GDM1 (cell line): ENCODE measurements around the gene TTBK1.

ENCODE experiments used
- DNase-seq: peaks from one replicate; lab custom pipeline; 2025; lab: John Stamatoyannopoulos, UW

Gene TTBK1

GRCh38 chr6:43242908-43243663, at the start of gene TTBK1:
Gene TTBK1 (plus strand): TSS chr6:43243481. CDS start chr6:43246661, 3,180 bp downstream.
- DNase-seq = no peak

- no peak for DNase-seq
Measured at GRCh38 chr6:43193929-43194328, 49.4 kb upstream of the TTBK1 start.

DNA sequence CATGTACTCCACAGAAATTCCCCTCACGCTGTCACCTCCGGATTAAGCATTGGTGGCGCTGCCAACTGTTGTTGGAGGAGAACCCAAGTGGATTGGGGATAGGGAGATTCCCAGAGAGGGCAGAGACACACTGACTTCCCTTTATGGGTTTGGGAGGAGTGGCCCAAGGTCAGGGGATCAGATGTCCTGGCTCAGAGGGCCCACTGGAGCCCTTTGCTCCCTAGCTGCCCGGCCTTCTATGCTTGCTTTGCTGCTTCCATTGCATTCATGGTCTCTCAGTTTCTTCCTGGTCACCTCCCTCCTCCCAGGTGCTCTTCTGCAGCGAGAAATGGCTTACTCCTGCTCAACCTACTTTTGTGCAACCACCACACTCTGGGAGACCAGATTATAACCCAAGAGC, 46.9 kb upstream of the TTBK1 start:
- DNase-seq = no peak

DNA sequence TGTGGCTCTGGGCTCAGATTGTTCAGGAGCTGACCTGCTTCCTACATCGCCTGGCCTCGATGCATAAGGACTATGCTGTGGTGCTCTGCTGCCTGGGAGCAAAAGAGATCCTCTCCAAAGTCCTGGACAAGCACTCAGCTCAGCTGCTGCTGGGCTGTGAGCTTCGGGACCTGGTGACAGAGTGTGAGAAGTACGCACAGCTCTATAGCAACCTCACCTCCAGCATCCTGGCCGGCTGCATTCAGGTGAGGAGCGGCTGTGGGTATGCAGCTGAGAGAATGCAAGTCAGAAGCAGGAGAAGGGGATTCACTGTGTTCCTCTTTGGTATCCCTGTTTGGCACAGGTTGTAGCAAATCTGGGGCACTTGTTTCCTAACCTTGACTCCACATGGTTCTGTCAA, 43.4 kb upstream of the TTBK1 start:
- no peak for DNase-seq

- DNase-seq = no peak
Measured at GRCh38 chr6:43200541-43200940, 42.7 kb upstream of the TTBK1 start.

- DNase-seq = no peak
Measured at GRCh38 chr6:43202451-43202850, 40.8 kb upstream of the TTBK1 start.

- no peak for DNase-seq
Measured at GRCh38 chr6:43203029-43203717, 40.1 kb upstream of the TTBK1 start.

DNA sequence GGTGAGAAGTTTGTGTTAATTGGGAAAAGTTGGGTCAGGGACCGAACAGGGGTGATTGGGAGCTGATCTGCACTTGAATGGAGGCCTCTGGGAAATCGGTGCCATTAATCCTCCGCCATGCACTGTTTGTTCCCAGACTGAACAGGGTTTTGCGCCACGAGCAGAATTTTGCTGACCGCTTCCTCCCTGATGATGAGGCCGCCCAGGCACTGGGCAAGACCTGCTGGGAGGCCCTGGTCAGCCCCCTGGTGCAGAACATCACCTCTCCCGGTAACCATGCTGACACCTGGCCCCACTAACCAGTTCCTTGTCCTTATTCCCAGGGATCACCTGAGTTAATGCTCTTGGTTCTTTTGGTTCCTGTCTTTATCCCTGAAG, 39.6 kb upstream of the TTBK1 start:
- DNase-seq = no peak

- no peak for DNase-seq
Measured at GRCh38 chr6:43204271-43205105, 38.8 kb upstream of the TTBK1 start.

DNA sequence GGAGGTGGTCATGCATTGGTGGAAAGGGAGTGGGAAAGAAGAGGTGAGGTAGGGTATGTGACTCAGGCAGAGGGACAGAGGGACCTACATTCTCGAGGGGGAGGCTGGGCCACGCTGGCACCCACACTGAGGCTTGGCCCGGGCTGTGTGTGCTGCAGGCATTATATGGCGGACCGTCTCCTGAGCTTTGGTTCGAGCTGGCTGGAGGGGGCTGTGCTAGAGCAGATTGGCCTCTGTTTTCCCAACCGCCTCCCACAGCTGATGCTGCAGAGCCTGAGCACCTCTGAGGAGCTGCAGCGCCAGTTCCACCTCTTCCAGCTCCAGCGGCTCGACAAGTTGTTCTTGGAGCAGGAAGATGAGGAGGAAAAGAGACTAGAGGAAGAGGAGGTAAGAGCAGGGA, 37.4 kb upstream of the TTBK1 start:
- no peak for DNase-seq

DNA sequence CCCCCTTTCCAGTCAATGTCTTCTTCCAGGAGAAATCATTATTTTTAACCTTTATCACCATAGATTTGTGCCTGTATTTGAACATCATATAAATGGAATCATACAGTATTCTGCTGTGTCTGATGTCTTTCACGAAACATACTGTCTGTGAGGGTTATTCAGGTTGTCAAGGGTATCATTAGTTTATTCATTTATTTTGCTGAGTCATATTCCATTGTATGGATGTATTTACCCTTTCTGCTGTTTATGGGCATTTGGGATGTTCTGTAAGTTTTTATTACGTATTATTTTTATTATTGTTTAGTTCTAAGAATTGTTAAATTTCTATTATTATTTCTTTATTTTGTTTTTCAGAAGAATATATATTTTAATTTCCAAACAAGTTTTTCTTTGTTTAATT, 36.0 kb upstream of the TTBK1 start:
- no peak for DNase-seq

DNA sequence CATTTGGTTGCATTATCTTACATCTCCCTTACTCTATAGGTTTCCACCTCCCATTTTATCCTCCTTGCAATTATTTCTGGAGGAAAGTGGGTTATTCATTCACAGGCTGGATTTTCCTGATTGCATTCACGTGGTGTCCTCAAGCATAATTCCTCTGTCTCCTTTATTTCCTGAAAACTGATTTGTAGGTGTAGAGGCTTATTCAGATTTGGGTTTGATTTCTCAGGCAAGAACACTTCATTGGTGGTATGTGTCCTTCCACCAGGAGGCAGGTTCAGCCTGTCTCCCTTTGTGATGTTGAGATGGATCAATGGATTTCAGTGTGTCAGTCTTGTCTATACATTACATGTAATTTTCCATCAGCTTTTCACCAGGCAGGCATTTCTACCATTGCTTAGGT, 31.3 kb upstream of the TTBK1 start:
- DNase-seq = no peak

DNA sequence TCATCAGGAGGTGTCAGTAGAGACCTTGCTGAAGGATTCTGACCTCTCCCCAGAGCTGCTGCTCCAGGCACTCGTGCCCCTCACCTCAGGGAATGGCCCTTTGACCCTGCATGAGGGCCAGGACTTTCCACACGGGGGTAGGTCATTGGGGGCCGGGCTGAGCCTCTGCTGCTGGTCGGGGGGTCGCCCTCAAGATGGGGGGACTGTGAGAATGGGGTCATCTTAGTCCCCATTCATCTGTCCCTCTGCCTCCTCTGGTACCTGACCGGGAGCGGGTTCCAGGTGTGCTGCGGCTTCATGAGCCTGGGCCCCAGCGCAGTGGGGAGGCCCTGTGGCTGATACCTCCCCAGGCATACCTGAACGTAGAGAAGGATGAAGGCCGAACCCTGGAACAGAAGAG, 29.9 kb upstream of the TTBK1 start:
- DNase-seq = no peak

- no peak for DNase-seq
Measured at GRCh38 chr6:43215066-43215465, 28.2 kb upstream of the TTBK1 start.

DNA sequence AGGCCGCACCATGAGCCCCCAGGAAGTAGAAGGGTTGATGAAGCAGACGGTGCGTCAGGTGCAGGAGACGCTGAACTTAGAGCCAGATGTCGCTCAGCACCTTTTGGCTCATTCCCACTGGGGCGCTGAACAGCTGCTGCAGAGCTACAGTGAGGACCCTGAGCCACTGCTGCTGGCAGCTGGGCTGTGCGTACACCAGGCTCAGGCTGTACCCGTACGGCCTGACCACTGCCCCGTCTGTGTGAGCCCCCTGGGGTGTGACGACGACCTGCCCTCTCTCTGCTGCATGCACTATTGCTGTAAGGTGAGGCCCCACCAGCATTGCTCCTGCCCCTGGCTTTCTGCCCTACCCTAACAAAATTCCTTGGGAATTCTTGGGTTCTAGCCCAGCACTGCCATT, 27.1 kb upstream of the TTBK1 start:
- DNase-seq = no peak

- DNase-seq = no peak
Measured at GRCh38 chr6:43217351-43217750, 25.9 kb upstream of the TTBK1 start.

GRCh38 chr6:43219119-43219518, 24.2 kb upstream of the TTBK1 start:
- no peak for DNase-seq

- DNase-seq = no peak
Measured at GRCh38 chr6:43219814-43220213, 23.5 kb upstream of the TTBK1 start.

GRCh38 chr6:43220439-43220951, 22.8 kb upstream of the TTBK1 start:
- no peak for DNase-seq

DNA sequence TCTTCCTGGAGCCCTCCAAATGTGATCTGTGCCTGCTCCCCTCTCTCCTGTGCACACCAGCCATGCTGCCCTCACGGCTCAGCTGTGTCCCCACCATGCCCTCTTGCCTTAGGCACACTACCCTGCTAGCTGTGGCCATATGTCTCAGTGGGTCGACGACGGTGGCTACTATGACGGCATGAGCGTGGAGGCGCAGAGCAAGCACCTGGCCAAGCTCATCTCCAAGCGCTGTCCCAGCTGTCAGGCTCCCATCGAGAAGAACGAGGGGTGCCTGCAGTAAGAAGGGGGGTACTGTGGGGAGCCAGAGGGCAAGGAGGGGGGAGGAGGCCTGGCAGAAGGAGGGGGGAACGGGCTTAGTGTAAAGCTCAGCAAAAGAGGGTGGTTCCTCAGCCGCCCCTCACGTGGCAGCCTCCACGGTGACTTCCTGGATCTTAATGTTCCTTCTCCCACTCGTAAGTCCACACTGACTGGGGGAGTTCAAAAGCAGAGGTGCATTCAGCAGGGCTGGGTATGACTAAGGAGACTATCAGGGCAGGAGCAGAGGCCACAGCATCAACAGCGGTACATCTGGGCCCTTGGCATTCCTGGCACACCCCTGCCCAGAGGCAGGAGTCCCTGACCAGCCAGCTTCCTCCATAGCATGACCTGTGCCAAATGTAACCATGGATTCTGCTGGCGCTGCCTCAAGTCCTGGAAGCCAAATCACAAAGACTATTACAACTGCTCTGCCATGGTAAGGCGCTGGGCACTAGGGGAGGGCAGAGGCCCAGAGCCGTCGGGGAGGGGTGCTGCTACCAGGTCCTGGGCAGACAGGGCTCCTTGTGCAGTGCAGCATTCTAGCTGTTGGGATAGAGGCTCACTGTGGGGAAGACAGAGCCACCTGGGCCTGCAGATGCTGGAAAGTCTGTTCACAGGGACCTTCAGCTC, 22.0 kb upstream of the TTBK1 start:
- no peak for DNase-seq

GRCh38 chr6:43222418-43223059, 20.7 kb upstream of the TTBK1 start:
- DNase-seq = no peak
